ENCODE results near the gene SPECC1L. TPM values are rescaled to one million over a fixed set of nuclear protein-coding genes. Genes with fewer than 3 reads are reported as not detected.
A peak's percentile ranks its signal among the peaks of the same experiment; 100 is the strongest.

Gene SPECC1L
- polyA plus RNA-seq, 4 donors = 6.0 to 29.9 (median 9.9) TPM

DNA sequence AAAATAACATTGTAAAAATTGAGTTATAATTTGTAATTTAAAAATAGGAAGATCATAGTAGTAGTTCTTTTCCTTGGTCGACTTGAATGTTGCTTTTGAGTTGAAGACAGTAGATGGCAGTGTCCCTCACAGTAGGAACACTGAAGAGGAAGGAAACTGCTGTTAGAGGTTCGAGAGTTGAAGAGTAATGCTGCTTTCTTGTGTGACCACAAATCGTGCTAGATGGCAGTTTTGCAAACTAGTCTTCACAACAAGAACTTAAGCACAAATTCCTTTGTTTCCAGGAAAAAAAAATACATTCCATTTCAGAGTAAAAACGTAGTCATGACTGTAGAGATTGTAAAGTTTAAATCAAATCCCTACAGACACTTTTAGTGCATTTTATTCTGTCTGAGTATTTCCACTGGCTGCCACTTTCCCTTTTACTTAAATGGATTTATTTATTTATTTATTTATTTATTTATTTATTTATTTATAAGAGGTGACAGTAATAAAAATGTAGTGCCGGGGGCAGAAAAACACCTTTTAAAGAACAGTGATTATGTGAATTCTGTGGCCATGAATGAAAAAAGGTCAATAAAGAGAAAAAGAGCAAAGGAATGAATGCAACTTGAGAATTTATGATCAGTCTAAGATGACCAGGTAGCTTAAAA, 54.6 kb downstream of the SPECC1L start:
- DNase-seq (peak; percentile 48 to 63), FAIRE-seq (peak; percentile 64)
- H3K4me3 ChIP-seq (ENCODE audit: low read depth in 1 of 3, low read length in 3 of 3) = no peak overlapping the region
- no peaks in the 10 kb centered on the region for H3K27me3 ChIP-seq (ENCODE audit: control insufficient read depth in 3 of 3, insufficient read depth in 3 of 3, low read length in 3 of 3)
- 26 to 39% (median 30%) methylated on average over 5 of the region's 5 CpGs for WGBS, 3 donors
- H3K9me3 ChIP-seq (ENCODE audit: control insufficient read depth in 2 of 2, insufficient read depth in 1 of 2, low read depth in 1 of 2, low read length in 1 of 2) = no peaks in the 10 kb centered on the region
- H3K36me3 ChIP-seq (ENCODE audit: control insufficient read depth in 3 of 3, insufficient read depth in 2 of 3, low read depth in 1 of 3, low read length in 3 of 3) = peaks cover 3 to 28% (median 10%) of the 10 kb centered on the region in 3 donors
- H3K4me1 ChIP-seq (ENCODE audit: control insufficient read depth in 3 of 3, insufficient read depth in 2 of 3, low read depth in 1 of 3, low read length in 2 of 3) = no peaks in the 10 kb centered on the region
- H3K27ac ChIP-seq (ENCODE audit: low read depth in 1 of 3, low read length in 2 of 3) = no peak overlapping the region

DNA sequence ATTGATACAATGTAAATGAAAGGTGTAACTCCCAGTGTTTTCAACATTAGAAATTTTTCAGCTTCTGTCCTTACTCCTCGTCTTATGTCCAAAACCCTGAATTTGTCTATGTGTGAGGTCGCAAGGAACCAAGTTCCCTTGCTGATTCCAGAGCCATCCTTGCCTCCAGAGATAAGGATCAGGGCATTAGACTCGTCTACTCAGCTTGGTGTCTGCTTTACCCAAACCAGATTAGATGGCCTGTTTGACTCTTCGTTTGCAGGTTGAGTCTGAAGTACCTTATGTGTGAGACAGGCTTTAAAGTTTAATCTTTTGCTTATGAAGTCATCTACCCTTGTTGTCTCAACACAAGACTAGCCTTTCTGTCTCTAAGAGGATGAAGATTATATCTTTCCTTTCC, 55.6 kb downstream of the SPECC1L start:
- 86 to 90% (median 88%) methylated on average over 4 of the region's 4 CpGs for WGBS, 3 donors
- H3K36me3 ChIP-seq (ENCODE audit: control insufficient read depth in 3 of 3, insufficient read depth in 2 of 3, low read depth in 1 of 3, low read length in 3 of 3) = peaks cover 8 to 29% (median 9%) of the 10 kb centered on the region in 3 donors
- H3K4me1 ChIP-seq (ENCODE audit: control insufficient read depth in 3 of 3, insufficient read depth in 2 of 3, low read depth in 1 of 3, low read length in 2 of 3) = no peaks in the 10 kb centered on the region
- FAIRE-seq (no peak), DNase-seq (no peak)
- no peak overlapping the region for H3K27ac ChIP-seq (ENCODE audit: low read depth in 1 of 3, low read length in 2 of 3)
- no peaks in the 10 kb centered on the region for H3K9me3 ChIP-seq (ENCODE audit: control insufficient read depth in 2 of 2, insufficient read depth in 1 of 2, low read depth in 1 of 2, low read length in 1 of 2)
- no peak overlapping the region for H3K4me3 ChIP-seq (ENCODE audit: low read depth in 1 of 3, low read length in 3 of 3)
- H3K27me3 ChIP-seq (ENCODE audit: control insufficient read depth in 3 of 3, insufficient read depth in 3 of 3, low read length in 3 of 3) = no peaks in the 10 kb centered on the region

GRCh38 chr22:24327832-24328231, 57.2 kb downstream of the SPECC1L start:
- 95 to 96% (median 96%) methylated on average over 5 of the region's 5 CpGs for WGBS, 3 donors
- no peak for DNase-seq
- FAIRE-seq = no peak
- Histone ChIP-seq H3K27ac (ENCODE audit: low read depth in 1 of 3, low read length in 2 of 3) (no peak overlapping the region), H3K9me3 (ENCODE audit: control insufficient read depth in 2 of 2, insufficient read depth in 1 of 2, low read depth in 1 of 2, low read length in 1 of 2) (no peaks in the 10 kb centered on the region), H3K4me3 (ENCODE audit: low read depth in 1 of 3, low read length in 3 of 3) (no peak overlapping the region), H3K4me1 (ENCODE audit: control insufficient read depth in 3 of 3, insufficient read depth in 2 of 3, low read depth in 1 of 3, low read length in 2 of 3) (no peaks in the 10 kb centered on the region), H3K36me3 (ENCODE audit: control insufficient read depth in 3 of 3, insufficient read depth in 2 of 3, low read depth in 1 of 3, low read length in 3 of 3) (peaks cover 5 to 19% (median 8%) of the 10 kb centered on the region in 3 donors), H3K27me3 (ENCODE audit: control insufficient read depth in 3 of 3, insufficient read depth in 3 of 3, low read length in 3 of 3) (no peaks in the 10 kb centered on the region)

GRCh38 chr22:24329453-24329852, 58.8 kb downstream of the SPECC1L start:
- DNase-seq (no peak), FAIRE-seq (no peak)
- H3K4me3 ChIP-seq (ENCODE audit: low read depth in 1 of 3, low read length in 3 of 3) = no peak overlapping the region
- WGBS, 3 donors = 68 to 85% (median 80%) methylated on average over 6 of the region's 6 CpGs
- peak overlapping the region in 1 of 3 donors; percentile 3 for H3K27ac ChIP-seq (ENCODE audit: low read depth in 1 of 3, low read length in 2 of 3)
- H3K27me3 ChIP-seq (ENCODE audit: control insufficient read depth in 3 of 3, insufficient read depth in 3 of 3, low read length in 3 of 3) = no peaks in the 10 kb centered on the region
- no peaks in the 10 kb centered on the region for H3K9me3 ChIP-seq (ENCODE audit: control insufficient read depth in 2 of 2, insufficient read depth in 1 of 2, low read depth in 1 of 2, low read length in 1 of 2)
- H3K4me1 ChIP-seq (ENCODE audit: control insufficient read depth in 3 of 3, insufficient read depth in 2 of 3, low read depth in 1 of 3, low read length in 2 of 3) = no peaks in the 10 kb centered on the region
- H3K36me3 ChIP-seq (ENCODE audit: control insufficient read depth in 3 of 3, insufficient read depth in 2 of 3, low read depth in 1 of 3, low read length in 3 of 3) = peaks cover 8 to 19% (median 8%) of the 10 kb centered on the region in 3 donors

GRCh38 chr22:24330636-24331035, 60.0 kb downstream of the SPECC1L start:
- Histone ChIP-seq H3K4me3 (ENCODE audit: low read depth in 1 of 3, low read length in 3 of 3) (no peak overlapping the region), H3K36me3 (ENCODE audit: control insufficient read depth in 3 of 3, insufficient read depth in 2 of 3, low read depth in 1 of 3, low read length in 3 of 3) (peaks cover 8 to 16% (median 10%) of the 10 kb centered on the region in 3 donors), H3K4me1 (ENCODE audit: control insufficient read depth in 3 of 3, insufficient read depth in 2 of 3, low read depth in 1 of 3, low read length in 2 of 3) (no peaks in the 10 kb centered on the region), H3K27ac (ENCODE audit: low read depth in 1 of 3, low read length in 2 of 3) (no peak overlapping the region), H3K9me3 (ENCODE audit: control insufficient read depth in 2 of 2, insufficient read depth in 1 of 2, low read depth in 1 of 2, low read length in 1 of 2) (no peaks in the 10 kb centered on the region), H3K27me3 (ENCODE audit: control insufficient read depth in 3 of 3, insufficient read depth in 3 of 3, low read length in 3 of 3) (no peaks in the 10 kb centered on the region)
- WGBS, 3 donors = 15 to 47% (median 25%) methylated on average over 1 of the region's 1 CpG
- DNase-seq (peak in 1 of 2 donors; percentile 16), FAIRE-seq (no peak)

- Histone ChIP-seq H3K27me3 (ENCODE audit: control insufficient read depth in 3 of 3, insufficient read depth in 3 of 3, low read length in 3 of 3) (no peaks in the 10 kb centered on the region), H3K4me3 (ENCODE audit: low read depth in 1 of 3, low read length in 3 of 3) (no peak overlapping the region), H3K36me3 (ENCODE audit: control insufficient read depth in 3 of 3, insufficient read depth in 2 of 3, low read depth in 1 of 3, low read length in 3 of 3) (peaks cover 6 to 11% (median 10%) of the 10 kb centered on the region in 3 donors), H3K4me1 (ENCODE audit: control insufficient read depth in 3 of 3, insufficient read depth in 2 of 3, low read depth in 1 of 3, low read length in 2 of 3) (no peaks in the 10 kb centered on the region), H3K9me3 (ENCODE audit: control insufficient read depth in 2 of 2, insufficient read depth in 1 of 2, low read depth in 1 of 2, low read length in 1 of 2) (no peaks in the 10 kb centered on the region), H3K27ac (ENCODE audit: low read depth in 1 of 3, low read length in 2 of 3) (no peak overlapping the region)
- no peak for FAIRE-seq
- WGBS, 3 donors = 72 to 83% (median 81%) methylated on average over 3 of the region's 3 CpGs
- DNase-seq = no peak
These were observed 61.1 kb downstream of the SPECC1L start for GRCh38 chr22:24331468-24332440.

- no peak for DNase-seq
- no peak overlapping the region for H3K27ac ChIP-seq (ENCODE audit: low read depth in 1 of 3, low read length in 2 of 3)
- no peaks in the 10 kb centered on the region for H3K9me3 ChIP-seq (ENCODE audit: control insufficient read depth in 2 of 2, insufficient read depth in 1 of 2, low read depth in 1 of 2, low read length in 1 of 2)
- peaks cover 6 to 14% (median 12%) of the 10 kb centered on the region in 3 donors for H3K36me3 ChIP-seq (ENCODE audit: control insufficient read depth in 3 of 3, insufficient read depth in 2 of 3, low read depth in 1 of 3, low read length in 3 of 3)
- no peak overlapping the region for H3K4me3 ChIP-seq (ENCODE audit: low read depth in 1 of 3, low read length in 3 of 3)
- no peaks in the 10 kb centered on the region for H3K27me3 ChIP-seq (ENCODE audit: control insufficient read depth in 3 of 3, insufficient read depth in 3 of 3, low read length in 3 of 3)
- WGBS, 3 donors = 93 to 94% (median 93%) methylated on average over 2 of the region's 2 CpGs
- FAIRE-seq = no peak
- H3K4me1 ChIP-seq (ENCODE audit: control insufficient read depth in 3 of 3, insufficient read depth in 2 of 3, low read depth in 1 of 3, low read length in 2 of 3) = no peaks in the 10 kb centered on the region
These were observed 62.7 kb downstream of the SPECC1L start for GRCh38 chr22:24333301-24333700.

- no peaks in the 10 kb centered on the region for H3K4me1 ChIP-seq (ENCODE audit: control insufficient read depth in 3 of 3, insufficient read depth in 2 of 3, low read depth in 1 of 3, low read length in 2 of 3)
- 88 to 93% (median 92%) methylated on average over 1 of the region's 1 CpG for WGBS, 3 donors
- peaks cover 6 to 25% (median 8%) of the 10 kb centered on the region in 3 donors for H3K36me3 ChIP-seq (ENCODE audit: control insufficient read depth in 3 of 3, insufficient read depth in 2 of 3, low read depth in 1 of 3, low read length in 3 of 3)
- FAIRE-seq = no peak
- no peaks in the 10 kb centered on the region for H3K9me3 ChIP-seq (ENCODE audit: control insufficient read depth in 2 of 2, insufficient read depth in 1 of 2, low read depth in 1 of 2, low read length in 1 of 2)
- H3K27ac ChIP-seq (ENCODE audit: low read depth in 1 of 3, low read length in 2 of 3) = no peak overlapping the region
- H3K4me3 ChIP-seq (ENCODE audit: low read depth in 1 of 3, low read length in 3 of 3) = no peak overlapping the region
- H3K27me3 ChIP-seq (ENCODE audit: control insufficient read depth in 3 of 3, insufficient read depth in 3 of 3, low read length in 3 of 3) = no peaks in the 10 kb centered on the region
- DNase-seq = no peak
These were observed 64.9 kb downstream of the SPECC1L start for GRCh38 chr22:24335496-24335895.

All from small intestine (tissue), 7 donors.